Measurements from ENCODE around the gene CYTH1. TPM values are rescaled to one million over a fixed set of nuclear protein-coding genes. Genes with fewer than 3 reads are reported as not detected.

The CYTH1 gene
- total RNA-seq, 1 experiment from 2014 or later: 9.7 TPM

- WGBS (ENCODE audit: extremely low coverage, insufficient read length, low lambda C conversion rate): no CpG with 5 or more reads among the region's 19 CpGs
- H3K79me2 ChIP-seq (ENCODE audit: insufficient read depth, low read length): no peaks in the 10 kb centered on the region
- H4K5ac ChIP-seq (ENCODE audit: insufficient read length, low read depth, low read length): no peak overlapping the region
- peaks cover 2% of the 10 kb centered on the region; the same call in 1 of the 2 replicates for H3K4me1 ChIP-seq (ENCODE audit: insufficient read depth, low read length)
- no peaks in the 10 kb centered on the region for H3K27me3 ChIP-seq (ENCODE audit: insufficient read depth, low read length)
- H3K23ac ChIP-seq (ENCODE audit: insufficient read length, low read depth, low read length): no peak overlapping the region
- no peaks in the 10 kb centered on the region for H3K9me3 ChIP-seq (ENCODE audit: control insufficient read depth, low read depth, low read length)
- H4K8ac ChIP-seq (replicated peaks; ENCODE audit: insufficient read length, low read depth, low read length): no peak overlapping the region
- H2BK20ac ChIP-seq (ENCODE audit: low read depth, low read length, poor library complexity, severe bottlenecking): no peak overlapping the region
- no peak overlapping the region for H3T11ph ChIP-seq (ENCODE audit: low read length)
- no peak overlapping the region for H2BK120ac ChIP-seq (ENCODE audit: low read depth, low read length, poor library complexity, severe bottlenecking)
- Mint-ChIP-seq H3K27ac (peak overlapping the region in 1 of 3 experiments; percentile 61; a peak in 2 of 7 replicates), H3K4me3 (peak overlapping the region; percentile 24 to 75; a peak in 4 of 5 replicates), H3K36me3 (ENCODE audit: insufficient read depth in 1 of 3, low read depth in 3 of 3) (no peaks in the 10 kb centered on the region), H3K9me3 (no peaks in the 10 kb centered on the region; a peak in 1 of 5 replicates), H3K27me3 (ENCODE audit: low read depth) (peaks cover 2% of the 10 kb centered on the region; the same call in 1 of the 2 replicates), H3K4me1 (peaks cover 25 to 45% of the 10 kb centered on the region in 2 experiments)
- no peak overlapping the region for H3K18ac ChIP-seq (ENCODE audit: insufficient read length, low read depth, low read length)
- no peaks in the 10 kb centered on the region for H3K79me1 ChIP-seq (ENCODE audit: insufficient read depth, low read depth, low read length, poor library complexity, severe bottlenecking)
- no peak overlapping the region for H3K4ac ChIP-seq (ENCODE audit: low read depth, low read length)
- TF ChIP-seq CTCF (conservative IDR thresholded peaks at IDR 0.05): no peak
- H3K14ac ChIP-seq (ENCODE audit: insufficient read depth, low read length): no peak overlapping the region
- no peak overlapping the region for H2BK15ac ChIP-seq (ENCODE audit: low read depth, low read length)
- no peak for DNase-seq
- no peak overlapping the region for H3K9ac ChIP-seq (ENCODE audit: extremely low read depth, insufficient read length, low read length)
- no peak overlapping the region for H3K27ac ChIP-seq (ENCODE audit: insufficient read length, low read depth, low read length)
- H2AK5ac ChIP-seq (ENCODE audit: insufficient read length, low read length): no peak overlapping the region
- no peaks in the 10 kb centered on the region for H3K23me2 ChIP-seq (ENCODE audit: insufficient read length, low read depth, low read length, poor library complexity, severe bottlenecking)
- H4K20me1 ChIP-seq (ENCODE audit: control insufficient read depth, insufficient read depth, insufficient read length): no peaks in the 10 kb centered on the region
- no peak overlapping the region for H2AFZ ChIP-seq (ENCODE audit: low read length)
- no peak overlapping the region for H3K56ac ChIP-seq (ENCODE audit: insufficient read length, low read depth, low read length)
- H2BK12ac ChIP-seq (ENCODE audit: insufficient read length, low read depth, low read length): no peak overlapping the region
- no peak overlapping the region for H2BK5ac ChIP-seq (ENCODE audit: insufficient read length, low read length)
- H3K4me2 ChIP-seq (ENCODE audit: insufficient read depth, insufficient read length, low read length): no peak overlapping the region
- no peak overlapping the region for H4K91ac ChIP-seq (ENCODE audit: insufficient read length, low read depth, low read length)
Observed at GRCh38 chr17:78716814-78717393, 65.2 kb downstream of the CYTH1 start.
